Karpas-422 (cell line): Measurements from ENCODE around the gene GAS2L1. TPM values are rescaled to one million over a fixed set of nuclear protein-coding genes. Genes with fewer than 3 reads are reported as not detected.
"Not testable (repeated sequence)": the region's sequence is repeated elsewhere in the genome, so short reads cannot be mapped to it uniquely, and the experiment has no call there.

Source experiments
- DNase-seq: peaks from one replicate; pipeline ENCODE4 v3.0.0-alpha.2; 2015
- H2AFZ ChIP-seq: fragments of 200-600 bp; sonication (generic); 2 replicates; pipeline ENCODE4 v1.6.1; 2014; ENCODE audit warnings: antibody characterized with exemption, low read length, mixed read lengths
- H3K27ac ChIP-seq: fragments of 200-600 bp; sonication (generic); 2 replicates; pipeline ENCODE4 v1.5.1; 2014; ENCODE audit warnings: mild to moderate bottlenecking, low read length, moderate library complexity
- H3K27me3 ChIP-seq: fragments of 200-600 bp; sonication (generic); 2 replicates; pipeline ENCODE4 v1.6.1; 2014; ENCODE audit warnings: low read length, mixed read lengths
- H3K36me3 ChIP-seq: fragments of 200-600 bp; sonication (generic); 2 replicates; pipeline ENCODE4 v1.6.1; 2014; ENCODE audit warnings: low read length, mixed read lengths; ENCODE audit not compliant: insufficient read depth
- H3K4me1 ChIP-seq: fragments of 200-600 bp; sonication (generic); 2 replicates; pipeline ENCODE4 v1.6.1; 2014; ENCODE audit warnings: mild to moderate bottlenecking, low read length, mixed read lengths
- H3K4me2 ChIP-seq: fragments of 200-600 bp; sonication (generic); 2 replicates; pipeline ENCODE4 v1.6.1; 2014; ENCODE audit warnings: low read length, low read depth, mild to moderate bottlenecking; ENCODE audit not compliant: poor library complexity, severe bottlenecking
- H3K4me3 ChIP-seq: fragments of 200-600 bp; sonication (generic); 2 replicates; pipeline ENCODE4 v1.5.1; 2014; ENCODE audit warnings: mild to moderate bottlenecking, antibody characterized with exemption, low read length, mixed read lengths
- H3K79me2 ChIP-seq: fragments of 200-600 bp; sonication (generic); 2 replicates; pipeline ENCODE4 v1.6.1; 2014; ENCODE audit warnings: mild to moderate bottlenecking, low read length, mixed read lengths
- H3K9ac ChIP-seq: fragments of 200-600 bp; sonication (generic); 2 replicates; pipeline ENCODE4 v1.6.0; 2014; ENCODE audit warnings: low read length
- H3K9me2 ChIP-seq: fragments of 200-600 bp; sonication (generic), shearing (Covaris generic); replicated peaks from 2 replicates; pipeline ENCODE4 v1.6.0; 2014; ENCODE audit warnings: mild to moderate bottlenecking, low read length, moderate library complexity; ENCODE audit not compliant: insufficient read depth
- H3K9me3 ChIP-seq: fragments of 300-700, 200-600 bp; sonication (generic); 2 replicates; pipeline ENCODE4 v1.6.1; 2014; ENCODE audit warnings: low read length, mixed read lengths
- H4K20me1 ChIP-seq: fragments of 200-600 bp; sonication (generic); 2 replicates; pipeline ENCODE4 v1.6.1; 2014; ENCODE audit warnings: mild to moderate bottlenecking, antibody characterized with exemption, low read length, low read depth; ENCODE audit not compliant: insufficient read depth
- total RNA-seq: library from RNA; depleted of rRNA; stranded (reverse); fragments of >200 nt; shearing (Covaris generic); gene quantifications from 2 replicates; pipeline ENCODE4 v1.2.3, GENCODE V29; 2014; ENCODE audit warnings: low replicate concordance

Gene GAS2L1
- total RNA-seq, 1 experiment from 2014 or later, result not detected

GRCh38 chr22:29342577-29343312 lies 36.3 kb downstream of the GAS2L1 start:
- Histone ChIP-seq H2AFZ (no peak overlapping the region), H3K4me2 (no peak overlapping the region), H4K20me1 (no peaks in the 10 kb centered on the region), H3K79me2 (no peaks in the 10 kb centered on the region), H3K9ac (no peak overlapping the region), H3K27me3 (no peaks in the 10 kb centered on the region), H3K36me3 (0 out of 2 replicates have a peak, but pooled peaks cover 4% of the 10 kb centered on the region), H3K9me2 (no peaks in the 10 kb centered on the region), H3K27ac (no peak overlapping the region), H3K4me1 (no peaks in the 10 kb centered on the region), H3K9me3 (no peaks in the 10 kb centered on the region), H3K4me3 (no peak overlapping the region)
- no peak for DNase-seq

- H3K9ac ChIP-seq, result no peak overlapping the region
- H3K27me3 ChIP-seq, result no peaks in the 10 kb centered on the region
- no peak overlapping the region for H2AFZ ChIP-seq
- no peaks in the 10 kb centered on the region for H3K79me2 ChIP-seq
- H3K4me1 ChIP-seq, result no peaks in the 10 kb centered on the region
- no peaks in the 10 kb centered on the region for H3K9me3 ChIP-seq
- H3K9me2 ChIP-seq, result no peaks in the 10 kb centered on the region
- H3K4me3 ChIP-seq, result no peak overlapping the region
- no peak overlapping the region for H3K4me2 ChIP-seq
- no peak for DNase-seq
- H3K36me3 ChIP-seq, result peaks cover 8% of the 10 kb centered on the region; the same call in 1 of the 2 replicates
- no peak overlapping the region for H3K27ac ChIP-seq
- no peaks in the 10 kb centered on the region for H4K20me1 ChIP-seq
Measured at GRCh38 chr22:29343313-29343805, 36.9 kb downstream of the GAS2L1 start.

- H3K4me3 ChIP-seq, result no peak overlapping the region
- no peaks in the 10 kb centered on the region for H3K9me3 ChIP-seq
- H3K79me2 ChIP-seq, result no peaks in the 10 kb centered on the region
- H3K9me2 ChIP-seq, result no peaks in the 10 kb centered on the region
- no peak for DNase-seq
- H3K4me2 ChIP-seq, result no peak overlapping the region
- H3K27ac ChIP-seq, result no peak overlapping the region
- no peak overlapping the region for H2AFZ ChIP-seq
- no peak overlapping the region for H3K9ac ChIP-seq
- no peaks in the 10 kb centered on the region for H3K27me3 ChIP-seq
- H3K4me1 ChIP-seq, result no peaks in the 10 kb centered on the region
- H4K20me1 ChIP-seq, result no peaks in the 10 kb centered on the region
- peaks cover 16% of the 10 kb centered on the region; the same call in 1 of the 2 replicates for H3K36me3 ChIP-seq
Measured at GRCh38 chr22:29344137-29344536, 37.7 kb downstream of the GAS2L1 start.

GRCh38 chr22:29344889-29345288 lies 38.4 kb downstream of the GAS2L1 start:
- not testable (repeated sequence) for H3K4me2 ChIP-seq, H3K4me3 ChIP-seq, H3K79me2 ChIP-seq, H3K9me3 ChIP-seq, DNase-seq, H2AFZ ChIP-seq, H3K9me2 ChIP-seq, H4K20me1 ChIP-seq, H3K27me3 ChIP-seq, H3K9ac ChIP-seq, H3K27ac ChIP-seq, H3K4me1 ChIP-seq
- peaks cover 16% of the 10 kb centered on the region; the same call in 1 of the 2 replicates for H3K36me3 ChIP-seq

GRCh38 chr22:29345932-29346331 lies 39.5 kb downstream of the GAS2L1 start:
- Histone ChIP-seq H2AFZ (no peak overlapping the region), H3K27ac (no peak overlapping the region), H3K4me3 (no peak overlapping the region), H3K9me2 (no peaks in the 10 kb centered on the region), H3K9me3 (no peaks in the 10 kb centered on the region), H3K79me2 (no peaks in the 10 kb centered on the region), H3K9ac (no peak overlapping the region), H3K27me3 (no peaks in the 10 kb centered on the region), H3K4me2 (no peak overlapping the region), H3K36me3 (peaks cover 20% of the 10 kb centered on the region; the same call in 1 of the 2 replicates), H4K20me1 (no peaks in the 10 kb centered on the region), H3K4me1 (no peaks in the 10 kb centered on the region)
- DNase-seq, result no peak

GRCh38 chr22:29346659-29347058 lies 40.2 kb downstream of the GAS2L1 start:
- Histone ChIP-seq H3K4me2 (no peak overlapping the region), H3K4me3 (no peak overlapping the region), H3K27me3 (no peaks in the 10 kb centered on the region), H3K4me1 (no peaks in the 10 kb centered on the region), H2AFZ (no peak overlapping the region), H4K20me1 (0 out of 2 replicates have a peak, but pooled peaks cover 2% of the 10 kb centered on the region), H3K9me2 (no peaks in the 10 kb centered on the region), H3K27ac (no peak overlapping the region), H3K9ac (no peak overlapping the region), H3K79me2 (no peaks in the 10 kb centered on the region), H3K36me3 (peaks cover 24% of the 10 kb centered on the region; the same call in 1 of the 2 replicates), H3K9me3 (no peaks in the 10 kb centered on the region)
- no peak for DNase-seq

GRCh38 chr22:29348041-29348440 lies 41.6 kb downstream of the GAS2L1 start:
- Histone ChIP-seq H3K9me2 (no peaks in the 10 kb centered on the region), H3K79me2 (no peaks in the 10 kb centered on the region), H2AFZ (no peak overlapping the region), H3K36me3 (peaks cover 24% of the 10 kb centered on the region; the same call in 1 of the 2 replicates), H3K4me3 (no peak overlapping the region), H3K9me3 (no peaks in the 10 kb centered on the region), H4K20me1 (0 out of 2 replicates have a peak, but pooled peaks cover 3% of the 10 kb centered on the region), H3K9ac (no peak overlapping the region), H3K4me2 (no peak overlapping the region), H3K27ac (no peak overlapping the region), H3K27me3 (no peaks in the 10 kb centered on the region), H3K4me1 (no peaks in the 10 kb centered on the region)
- DNase-seq, result no peak

- no peak overlapping the region for H3K27ac ChIP-seq
- H3K79me2 ChIP-seq, result no peaks in the 10 kb centered on the region
- H3K36me3 ChIP-seq, result peaks cover 24% of the 10 kb centered on the region; the same call in 1 of the 2 replicates
- 0 out of 2 replicates have a peak, but pooled peaks cover 3% of the 10 kb centered on the region for H4K20me1 ChIP-seq
- no peaks in the 10 kb centered on the region for H3K4me1 ChIP-seq
- H3K27me3 ChIP-seq, result no peaks in the 10 kb centered on the region
- H2AFZ ChIP-seq, result no peak overlapping the region
- H3K9ac ChIP-seq, result no peak overlapping the region
- no peaks in the 10 kb centered on the region for H3K9me2 ChIP-seq
- no peaks in the 10 kb centered on the region for H3K9me3 ChIP-seq
- no peak for DNase-seq
- no peak overlapping the region for H3K4me3 ChIP-seq
- no peak overlapping the region for H3K4me2 ChIP-seq
Measured at GRCh38 chr22:29348956-29349355, 42.5 kb downstream of the GAS2L1 start.
